Measurements from ENCODE around the gene IFT57.

Gene IFT57

DNA sequence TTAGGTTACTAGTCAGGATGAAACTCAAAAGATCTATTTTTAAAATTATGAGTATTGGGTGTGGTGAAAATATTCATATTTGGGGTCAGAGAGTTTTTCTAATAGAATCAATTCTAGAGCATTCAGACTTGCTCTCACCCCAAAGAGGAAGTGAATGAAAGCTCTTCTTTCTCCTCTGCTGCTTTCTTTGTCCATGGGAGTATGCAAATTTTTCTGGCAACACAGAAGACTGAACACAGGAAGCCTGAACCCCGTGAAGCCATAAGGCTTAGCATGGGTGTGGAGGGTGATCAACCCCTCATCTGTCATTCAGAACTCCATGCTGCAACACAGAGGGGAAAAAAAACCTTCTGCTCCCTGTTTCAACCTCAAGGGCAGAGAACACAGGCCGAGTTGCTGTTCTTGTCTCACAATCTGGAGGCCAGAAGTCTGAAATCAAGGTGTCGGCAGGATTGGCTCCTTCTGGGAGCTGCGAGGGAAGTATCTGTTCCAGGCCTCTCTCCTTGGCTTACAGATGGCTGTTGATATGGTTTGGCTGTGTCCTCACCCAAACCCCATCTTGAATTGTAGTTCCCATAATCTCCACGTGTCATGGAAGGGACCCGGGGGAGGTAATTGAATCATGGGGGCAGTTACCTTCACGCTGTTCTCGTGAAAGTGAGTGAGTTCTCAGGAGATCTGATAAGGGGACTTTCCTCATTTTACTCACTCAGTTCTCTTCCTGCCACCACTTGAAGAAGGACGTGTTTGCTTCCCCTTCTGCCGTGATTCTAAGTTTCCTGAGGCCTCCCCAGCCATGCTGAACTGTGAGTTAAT is 97.7 kb downstream of the IFT57 start:
- no peak for DNase-seq

- DNase-seq: no peak
These were observed 98.9 kb downstream of the IFT57 start for GRCh38 chr3:108123326-108123725.

GRCh38 chr3:108122276-108122675 is 99.9 kb downstream of the IFT57 start:
- DNase-seq: no peak

DNA sequence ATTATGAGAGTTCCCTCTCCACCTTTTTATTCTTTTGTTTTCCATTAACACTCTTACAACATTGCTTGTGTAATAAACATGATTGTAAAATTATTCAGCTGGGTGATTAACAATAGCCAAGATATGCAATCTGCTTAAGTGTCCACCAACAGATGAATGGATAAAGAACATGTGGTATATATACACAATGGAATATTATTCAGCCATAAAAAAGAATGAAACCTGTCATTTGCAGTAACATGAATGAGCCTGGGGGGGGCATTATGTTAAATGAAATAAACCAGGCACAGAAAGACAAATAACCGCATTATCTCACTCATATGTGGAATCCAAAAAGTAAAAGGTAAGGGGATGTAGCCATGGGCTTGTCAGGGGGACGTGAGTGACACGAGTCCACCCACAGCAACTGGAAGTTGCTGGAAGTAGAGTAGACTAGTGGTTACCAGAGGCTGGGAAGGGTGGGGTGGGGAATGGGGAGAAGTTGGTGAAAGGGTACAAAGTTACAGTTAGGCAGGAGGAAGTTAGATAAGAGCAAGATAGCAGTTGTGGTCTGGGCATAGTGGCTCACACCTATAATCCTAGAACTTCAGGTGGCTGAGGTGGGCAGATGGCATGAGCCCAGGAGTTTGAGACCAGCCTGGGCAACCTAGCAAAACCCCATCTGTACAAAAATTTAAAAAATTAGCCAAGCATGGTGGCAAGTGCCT is 102.7 kb downstream of the IFT57 start:
- no peak for DNase-seq

DNA sequence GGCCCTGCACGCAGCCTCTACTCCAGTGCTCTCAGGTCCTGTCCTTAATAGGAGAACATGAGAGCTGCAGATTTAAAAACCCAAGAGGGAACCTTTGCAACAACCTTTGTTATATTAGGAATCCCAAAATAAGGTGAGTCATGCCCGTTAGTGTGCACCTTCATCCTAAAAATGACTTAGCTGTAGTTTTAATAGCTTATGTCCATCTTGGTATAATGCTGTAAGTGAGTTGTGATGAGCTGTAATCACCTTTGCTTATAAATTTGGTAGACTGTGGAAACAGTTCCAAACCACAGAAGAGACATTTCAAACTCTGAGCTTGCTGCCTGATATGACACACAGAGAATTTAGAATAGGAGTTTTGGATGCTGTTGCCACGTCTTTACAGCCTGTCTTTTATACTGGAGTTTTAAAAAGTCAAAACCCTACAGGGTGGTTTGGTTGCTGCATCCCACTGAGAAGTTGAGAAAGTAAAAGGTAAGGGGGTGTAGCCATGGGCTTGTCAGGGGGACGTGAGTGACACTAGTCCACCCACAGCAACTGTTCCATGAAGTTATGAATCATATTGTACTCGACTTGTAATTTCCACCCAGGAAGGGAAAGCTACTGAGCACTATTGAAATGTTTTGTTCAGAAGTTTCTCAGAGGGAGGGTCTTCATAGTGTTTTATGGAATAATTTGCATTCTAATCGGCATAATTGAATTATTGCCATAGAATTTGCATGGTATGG is 104.0 kb downstream of the IFT57 start:
- DNase-seq: no peak

GRCh38 chr3:108117241-108117775 is 104.9 kb downstream of the IFT57 start:
- no peak for DNase-seq

- DNase-seq: no peak
These were observed 107.7 kb downstream of the IFT57 start for GRCh38 chr3:108114423-108115065.

GRCh38 chr3:108113975-108114374 is 108.2 kb downstream of the IFT57 start:
- no peak for DNase-seq

DNA sequence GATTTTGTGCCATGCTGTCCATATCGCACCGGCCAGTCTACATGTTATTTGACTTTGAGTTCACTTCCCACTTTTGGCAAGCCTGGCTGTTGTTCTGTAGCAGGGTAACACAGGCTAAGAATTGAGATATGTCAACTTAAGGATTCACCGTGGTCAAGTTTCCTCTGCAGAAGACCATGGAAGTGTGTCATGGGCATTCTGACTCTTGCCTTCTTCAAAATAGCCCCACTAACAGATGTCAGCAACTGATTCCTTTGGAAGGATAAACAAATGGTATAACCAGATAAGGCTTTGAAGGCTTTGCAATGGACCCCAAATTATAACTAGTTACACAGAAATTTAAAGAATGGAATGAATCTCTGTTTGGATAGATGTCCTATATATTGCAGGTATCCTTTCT is 111.3 kb downstream of the IFT57 start:
- DNase-seq: no peak

Data from fibroblast of skin of scalp (primary cell).